CD1c-positive myeloid dendritic cell (primary cell): ENCODE measurements around the gene SIRT7.

ENCODE experiments used
- DNase-seq: peaks from one replicate; pipeline ENCODE4 v3.0.0-alpha.2; 2016; ENCODE audit errors: extremely low spot score

Gene SIRT7, protein sequence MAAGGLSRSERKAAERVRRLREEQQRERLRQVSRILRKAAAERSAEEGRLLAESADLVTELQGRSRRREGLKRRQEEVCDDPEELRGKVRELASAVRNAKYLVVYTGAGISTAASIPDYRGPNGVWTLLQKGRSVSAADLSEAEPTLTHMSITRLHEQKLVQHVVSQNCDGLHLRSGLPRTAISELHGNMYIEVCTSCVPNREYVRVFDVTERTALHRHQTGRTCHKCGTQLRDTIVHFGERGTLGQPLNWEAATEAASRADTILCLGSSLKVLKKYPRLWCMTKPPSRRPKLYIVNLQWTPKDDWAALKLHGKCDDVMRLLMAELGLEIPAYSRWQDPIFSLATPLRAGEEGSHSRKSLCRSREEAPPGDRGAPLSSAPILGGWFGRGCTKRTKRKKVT

DNA sequence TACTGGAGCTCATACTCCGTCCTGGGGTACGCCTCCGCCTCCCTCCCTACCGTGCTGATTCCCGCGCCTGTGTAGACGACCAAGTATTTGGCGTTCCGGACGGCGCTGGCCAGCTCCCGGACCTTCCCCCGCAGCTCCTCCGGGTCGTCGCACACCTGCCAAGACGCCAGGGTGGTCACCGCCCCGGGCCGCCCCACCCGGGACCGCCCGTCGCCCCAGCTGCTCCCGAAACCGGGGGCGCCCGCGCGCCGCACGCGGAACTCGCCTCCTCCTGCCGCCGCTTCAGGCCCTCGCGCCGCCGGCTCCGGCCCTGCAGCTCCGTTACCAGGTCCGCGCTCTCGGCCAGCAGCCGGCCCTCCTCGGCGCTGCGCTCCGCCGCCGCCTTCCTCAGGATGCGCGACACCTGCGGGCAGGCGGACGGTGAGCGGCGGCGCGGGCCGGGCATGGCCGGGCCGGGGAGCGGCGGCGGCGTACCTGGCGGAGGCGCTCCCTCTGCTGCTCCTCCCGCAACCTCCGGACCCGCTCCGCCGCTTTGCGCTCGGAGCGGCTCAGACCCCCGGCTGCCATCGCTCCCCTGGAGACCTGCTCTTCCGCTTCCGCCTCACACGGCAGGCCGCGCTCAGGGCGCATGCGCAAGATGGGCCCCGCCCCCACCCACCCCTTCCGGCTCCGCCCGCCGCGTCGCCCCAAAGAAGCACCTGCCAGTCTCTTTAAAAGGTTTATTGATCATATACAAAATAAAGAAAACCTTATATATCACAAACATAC, at the start of gene SIRT7:
Gene SIRT7 (minus strand): TSS at position 612 of the 768 bp plus-strand sequence. CDS start 45 bp downstream, at position 567.
- DNase-seq: peak; percentile 94

DNA sequence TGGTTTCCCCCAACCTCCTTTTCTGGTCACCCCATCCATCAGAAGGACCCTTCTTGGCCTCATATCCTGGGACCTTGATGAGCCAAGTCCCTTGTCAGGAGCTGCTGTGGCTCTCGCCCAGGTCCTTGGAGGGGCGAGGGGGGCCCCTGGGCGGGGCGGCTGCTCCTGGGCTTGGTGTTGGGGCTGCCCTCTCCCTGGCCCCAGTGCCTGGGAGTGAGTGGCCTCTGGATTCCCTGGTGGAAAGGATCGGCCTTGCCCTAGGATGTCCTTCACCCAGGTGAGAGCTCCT, 49.2 kb upstream of the SIRT7 start:
- DNase-seq: no peak

DNA sequence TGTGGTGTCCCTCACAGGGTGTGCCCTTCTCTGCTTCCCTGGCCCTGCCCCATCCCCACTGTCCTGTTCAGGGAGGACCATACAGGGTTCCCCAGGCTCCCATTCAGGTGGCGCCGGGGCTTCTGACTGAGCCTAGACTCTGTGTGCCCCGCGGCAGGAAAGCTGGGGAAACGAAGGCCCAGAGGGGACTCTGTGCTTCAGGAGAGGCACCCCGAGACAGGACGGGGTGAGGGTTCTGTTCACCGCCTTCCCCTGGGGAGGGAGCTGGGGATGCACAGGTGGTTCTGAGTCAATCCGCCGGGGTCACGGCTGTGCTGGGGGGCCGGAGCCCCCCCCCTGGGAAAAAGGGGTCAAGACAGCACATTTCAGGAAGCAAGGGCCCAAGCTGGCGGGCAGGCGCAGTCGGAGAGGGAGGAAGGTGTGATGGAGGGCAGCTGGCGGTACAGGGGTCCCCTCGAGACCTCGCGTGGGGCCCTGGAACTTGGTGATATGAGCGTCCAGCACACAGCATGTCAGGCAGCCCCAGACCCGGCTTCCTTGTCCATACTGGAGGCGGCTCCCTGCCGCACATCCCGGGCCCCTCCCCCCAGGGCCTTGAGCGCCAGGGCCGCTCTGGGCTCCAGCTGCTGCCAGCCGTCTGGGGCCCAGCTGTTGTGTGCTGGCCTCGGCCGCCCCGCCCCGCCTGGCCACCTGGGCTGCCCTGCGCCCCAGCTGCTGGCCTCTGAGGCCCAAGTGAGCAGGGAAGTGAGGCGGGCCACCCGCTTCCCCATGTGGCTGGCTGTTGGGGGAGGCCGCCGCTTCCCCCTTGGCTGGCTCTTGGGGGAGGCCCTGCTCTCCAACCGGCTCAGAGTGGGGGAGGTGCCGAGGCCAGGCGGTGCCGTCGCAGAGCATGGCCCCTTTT, 48.6 kb upstream of the SIRT7 start:
- DNase-seq: peak; percentile 53

DNA sequence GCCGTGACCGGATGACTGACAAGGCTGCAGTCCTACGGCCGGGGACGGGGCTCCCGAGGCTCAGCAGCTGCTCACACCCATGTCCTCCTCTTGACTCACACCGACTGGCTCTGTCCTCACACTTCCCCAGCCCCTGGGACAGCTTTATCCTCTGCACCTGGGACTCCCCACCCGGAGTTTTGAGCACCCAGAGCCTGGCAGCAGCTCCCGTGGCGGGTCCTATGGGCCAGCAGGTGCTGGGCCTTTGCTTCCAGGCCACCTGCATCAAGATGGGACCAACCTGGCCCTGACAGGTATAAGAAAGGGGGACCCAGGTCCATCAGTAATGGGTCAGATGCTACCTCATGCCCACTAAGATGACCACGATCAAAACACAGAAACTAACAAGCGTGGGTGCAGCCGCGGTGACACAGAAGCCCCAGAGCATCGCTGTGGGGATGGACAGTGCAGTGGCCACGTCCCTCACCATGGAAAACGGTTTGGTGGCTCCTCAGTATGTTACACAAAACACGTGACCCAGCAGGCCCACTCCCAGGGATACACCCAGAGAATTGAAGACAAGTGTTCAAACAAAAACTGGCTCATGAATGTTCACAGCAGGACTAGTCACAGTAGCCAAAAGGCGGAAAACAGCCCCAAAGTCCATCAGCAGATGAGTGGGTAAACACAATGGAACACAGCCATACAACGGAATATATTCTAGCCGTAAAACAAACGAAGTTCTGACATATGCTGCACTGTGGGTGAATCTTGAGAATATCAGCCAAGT, 46.3 kb upstream of the SIRT7 start:
- no peak for DNase-seq

DNA sequence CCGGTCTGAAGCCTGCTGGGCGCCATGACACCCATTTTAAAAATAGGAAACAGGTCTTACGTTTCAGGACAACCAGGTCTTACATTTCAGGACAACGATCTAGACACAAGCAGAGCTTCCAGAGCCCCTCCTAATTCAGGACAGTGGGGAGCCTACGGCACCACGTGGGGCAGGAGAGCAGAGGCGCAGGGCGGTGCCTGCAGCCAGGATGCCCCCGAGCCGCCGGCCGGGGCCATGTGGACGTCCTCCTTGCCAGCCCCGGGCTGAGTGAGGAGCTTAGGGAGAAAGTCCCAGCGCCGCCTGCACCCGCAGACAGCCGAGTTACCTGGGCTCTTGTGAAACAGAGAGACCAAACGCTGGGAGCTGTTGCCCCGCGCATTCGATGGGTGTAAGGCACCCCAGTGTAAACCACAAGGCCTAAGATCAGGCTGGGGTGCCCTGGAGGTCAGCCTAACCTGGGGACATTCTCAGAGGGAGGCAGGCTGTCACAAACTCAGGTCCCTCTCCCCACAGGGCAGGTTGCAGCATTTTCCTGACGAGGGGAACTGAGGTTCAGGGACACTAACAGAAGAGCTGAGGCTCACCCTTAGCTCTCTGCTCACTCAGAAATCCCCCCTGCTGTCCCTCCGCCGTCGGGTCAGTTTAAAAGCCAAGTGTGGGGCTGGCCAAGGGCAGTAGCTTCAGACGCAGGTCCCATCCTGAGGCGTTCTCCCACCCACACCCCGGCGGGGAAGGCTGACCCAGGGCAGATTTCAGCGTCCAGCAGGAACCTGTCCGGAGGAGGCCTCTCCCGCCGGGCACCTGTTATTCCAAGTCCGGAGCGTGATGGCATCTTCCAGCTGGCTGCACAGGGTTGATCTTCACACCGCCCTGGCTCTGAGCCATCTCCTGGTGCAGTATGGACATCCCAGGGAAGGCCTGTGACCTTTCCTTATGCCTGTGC, 44.8 kb upstream of the SIRT7 start:
- DNase-seq: no peak

DNA sequence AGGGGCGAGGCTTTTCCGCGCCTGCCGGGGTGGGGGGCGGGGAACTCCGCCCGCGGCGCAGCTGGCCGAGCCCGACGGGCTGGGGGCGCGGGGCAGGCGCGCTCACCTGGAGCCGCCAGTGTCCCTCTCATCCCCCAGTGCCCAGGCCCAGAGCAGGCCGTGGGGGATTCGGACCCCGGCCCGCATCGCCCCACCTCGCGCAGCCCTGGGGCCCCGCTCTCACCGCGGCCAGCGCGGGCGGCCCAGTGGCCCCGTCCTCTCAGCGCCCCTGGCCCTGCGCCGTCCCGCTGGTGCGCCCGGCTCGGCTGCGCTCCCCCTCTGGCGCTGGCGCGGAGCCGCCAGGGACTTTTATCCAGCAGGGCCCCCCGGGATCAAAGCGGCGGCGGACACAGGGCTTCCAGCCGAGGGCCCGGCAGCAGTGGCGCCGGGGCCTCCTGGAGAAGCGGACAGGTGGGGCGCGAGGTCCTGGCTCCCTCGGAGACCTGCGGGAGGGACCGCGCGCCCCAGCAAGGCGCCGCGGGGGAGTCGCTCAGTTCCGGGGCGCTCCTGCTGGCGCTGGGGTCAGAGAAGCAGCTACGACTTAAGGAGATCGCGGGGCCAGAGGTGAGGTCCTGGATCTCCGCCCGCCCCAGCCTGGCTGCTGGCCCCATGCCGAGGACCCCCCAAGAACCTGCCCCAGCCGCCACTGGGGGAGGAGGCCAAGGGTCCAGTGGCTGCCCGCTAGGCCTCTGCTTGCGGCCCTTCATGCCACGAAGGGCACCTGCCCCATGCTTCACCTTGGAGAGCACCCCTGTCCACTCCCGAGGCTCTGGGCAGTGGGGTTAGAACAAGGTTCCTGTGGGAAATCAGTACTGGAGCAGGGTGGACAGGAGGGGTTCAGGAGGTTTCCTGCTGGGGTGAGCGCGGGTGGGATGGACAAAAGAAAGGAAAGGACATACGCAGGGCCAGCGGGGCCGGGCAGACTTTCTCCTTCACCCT, 43.8 kb upstream of the SIRT7 start:
- no peak for DNase-seq

DNA sequence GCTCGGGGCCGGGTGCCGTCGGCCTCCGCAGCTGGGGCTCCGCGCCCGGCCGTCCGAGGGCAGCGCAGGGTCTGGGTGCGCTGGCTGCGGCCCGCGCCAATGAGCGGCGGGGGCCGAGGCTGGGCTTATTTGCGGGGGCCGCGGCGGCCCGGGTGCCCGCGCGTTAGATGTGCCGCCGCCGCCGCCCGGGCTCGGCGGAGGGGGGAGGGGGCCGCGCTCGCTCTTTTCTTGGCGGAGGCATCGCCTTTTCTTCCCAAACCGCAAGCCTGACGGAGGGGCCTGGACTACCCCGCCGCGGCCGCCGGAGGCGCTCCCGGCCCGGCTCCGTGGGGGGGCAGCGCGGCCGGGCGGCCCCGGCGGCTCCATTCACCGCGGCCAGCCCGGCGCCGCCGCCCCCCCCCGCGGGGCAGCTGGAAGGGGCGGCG, 43.1 kb upstream of the SIRT7 start, which contains the start of gene NOTUM:
Gene NOTUM (minus strand): TSS at position 101 of the 425 bp plus-strand sequence. CDS start 278 bp downstream, outside the sequence.
- peak; percentile 16 for DNase-seq

DNA sequence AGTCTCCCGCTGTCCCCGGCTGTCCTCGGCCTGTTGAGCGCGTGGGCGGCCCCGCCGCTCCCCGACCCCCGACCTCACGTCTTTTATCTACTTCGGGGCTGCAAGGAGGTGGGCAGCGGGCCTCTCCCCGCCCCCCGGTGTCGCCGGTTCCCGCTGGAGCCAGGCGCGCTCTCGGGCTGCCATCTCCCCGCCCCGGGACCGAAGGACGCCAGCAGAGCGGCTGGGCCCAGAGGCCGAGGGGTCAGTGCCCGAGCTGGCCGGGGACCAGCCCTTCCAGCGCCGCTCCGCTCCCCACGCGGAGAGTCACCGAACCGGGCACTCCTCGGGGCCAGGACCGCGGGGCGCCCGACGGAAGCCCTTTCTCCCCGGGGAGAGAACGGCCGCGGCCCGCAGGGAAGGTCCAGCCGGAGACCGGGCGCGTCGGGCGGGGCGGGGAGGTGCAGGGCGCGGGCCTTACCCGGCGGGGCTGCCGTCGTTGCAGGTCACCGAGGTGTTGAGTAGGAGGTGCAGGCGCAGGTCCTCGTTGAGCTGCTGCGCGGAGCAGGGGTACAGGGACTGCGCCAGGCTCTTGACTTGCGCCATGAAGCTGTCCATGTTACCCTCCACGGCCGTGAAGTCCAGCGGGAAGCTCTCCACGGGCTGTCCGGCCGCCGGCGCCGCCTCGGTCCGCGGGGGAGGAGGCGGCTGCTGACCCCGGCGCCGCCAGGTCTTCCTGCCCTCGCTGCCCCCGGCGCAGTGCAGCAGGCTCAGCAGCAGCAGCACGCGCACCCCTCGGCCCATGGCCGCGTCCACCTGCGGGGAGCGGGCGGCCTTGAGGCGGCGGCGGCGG, 42.4 kb upstream of the SIRT7 start:
- DNase-seq: no peak

DNA sequence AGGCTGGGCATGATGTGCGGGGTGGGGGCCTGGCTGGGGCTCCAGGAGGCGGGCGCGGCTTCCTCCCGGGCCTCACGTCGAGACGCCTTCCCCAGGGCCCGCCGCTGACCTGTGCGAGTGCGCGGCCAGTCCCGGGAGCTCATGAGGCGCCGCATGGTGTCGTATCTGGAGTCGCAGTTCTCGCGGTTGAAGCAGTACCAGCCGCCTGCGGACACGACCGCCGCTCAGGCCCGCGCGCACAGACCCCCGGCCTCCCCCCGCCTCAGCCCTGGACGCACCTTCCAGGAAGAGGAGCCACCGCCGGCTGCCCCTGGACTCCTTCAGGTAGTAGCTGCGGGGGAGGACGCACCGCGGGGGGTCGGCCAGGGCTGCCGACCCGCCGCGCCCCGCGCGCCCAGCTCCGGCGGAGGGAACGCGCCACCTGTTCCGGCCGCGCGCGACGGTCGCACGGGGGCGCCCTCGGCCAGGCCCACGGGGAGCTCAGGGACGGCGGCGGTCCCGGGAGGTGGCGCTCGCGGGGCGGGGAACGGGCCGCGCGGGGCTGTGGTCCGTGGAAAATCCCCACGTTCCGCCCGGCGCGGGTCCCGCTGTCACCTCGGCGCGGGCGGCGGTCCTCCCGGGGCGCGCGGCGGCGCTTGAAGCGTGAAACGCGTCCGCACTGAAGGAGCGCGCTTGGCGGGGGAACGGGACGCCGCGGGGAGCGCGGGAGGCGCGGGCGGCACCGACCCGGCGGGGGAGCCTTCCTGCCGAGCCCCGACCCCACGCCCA, 41.6 kb upstream of the SIRT7 start:
- peak; percentile 88 for DNase-seq

DNA sequence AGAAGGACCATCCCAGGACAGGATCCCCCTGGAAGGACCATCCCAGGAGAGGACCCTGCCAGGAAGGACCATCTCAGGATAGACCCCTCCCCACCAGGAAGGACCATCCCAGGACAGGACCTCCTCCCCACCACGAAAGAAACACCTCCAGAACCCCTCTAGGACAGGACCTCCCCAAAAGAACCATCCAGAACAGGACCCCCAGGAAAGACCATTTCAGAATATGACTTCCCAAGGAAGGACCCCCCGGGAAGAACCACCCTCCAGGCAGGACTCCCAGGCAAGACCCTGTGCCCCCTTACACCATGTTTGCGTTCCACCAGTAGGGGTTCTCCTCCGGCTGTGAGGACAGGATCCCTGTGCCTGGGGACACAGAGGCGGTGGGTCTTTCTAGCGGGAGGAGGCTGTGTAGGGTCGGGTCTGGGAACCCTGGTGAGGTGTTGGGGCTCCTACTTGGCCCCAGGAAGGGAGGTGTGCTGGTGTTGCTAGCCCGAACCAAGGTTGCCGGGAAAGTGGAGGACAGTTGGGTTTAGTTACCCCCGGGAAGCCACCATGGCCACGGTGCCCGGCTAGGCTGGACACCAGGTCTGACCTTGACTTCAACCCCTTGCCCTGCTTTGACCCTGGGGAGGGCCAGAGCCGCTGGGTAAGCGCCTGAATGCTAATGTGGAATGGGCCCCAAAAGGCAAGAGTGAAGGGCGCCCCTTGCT, 40.8 kb upstream of the SIRT7 start:
- DNase-seq: no peak

DNA sequence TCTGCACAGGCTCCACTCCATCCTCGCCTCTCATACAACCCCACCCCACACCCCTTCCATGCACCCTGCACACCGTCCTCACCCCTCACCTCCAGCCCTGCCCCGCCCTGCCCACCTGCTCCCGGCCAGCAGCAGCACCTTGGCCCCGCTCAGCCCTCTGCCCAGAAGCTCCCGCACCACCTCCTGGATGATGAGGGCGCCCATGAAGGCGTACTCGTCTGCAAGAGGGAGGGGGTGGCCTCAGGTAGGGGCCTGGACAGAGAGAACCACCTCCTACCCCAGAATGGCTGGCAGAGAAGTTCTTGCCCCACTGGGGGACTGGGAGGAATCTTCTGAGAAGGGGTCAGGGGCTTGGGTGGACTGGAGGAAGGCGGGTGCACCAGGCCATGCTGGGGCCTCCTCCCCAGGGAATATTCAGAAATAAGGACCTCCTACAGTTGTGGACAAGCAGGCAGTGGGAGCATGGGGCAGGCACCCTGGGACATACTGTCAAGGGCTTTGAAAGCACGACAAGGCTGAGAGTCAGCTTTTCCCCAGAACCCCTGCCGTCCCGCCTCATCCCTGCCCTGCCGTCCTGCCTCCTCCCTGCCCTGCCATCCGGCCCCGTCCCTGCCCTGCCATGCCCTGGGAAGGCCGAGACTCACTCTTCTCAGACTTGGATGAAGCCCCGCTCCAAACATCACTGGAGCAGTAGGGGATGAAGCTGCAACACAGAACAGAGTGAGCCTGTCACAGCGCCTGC, 39.9 kb upstream of the SIRT7 start:
- DNase-seq: no peak

DNA sequence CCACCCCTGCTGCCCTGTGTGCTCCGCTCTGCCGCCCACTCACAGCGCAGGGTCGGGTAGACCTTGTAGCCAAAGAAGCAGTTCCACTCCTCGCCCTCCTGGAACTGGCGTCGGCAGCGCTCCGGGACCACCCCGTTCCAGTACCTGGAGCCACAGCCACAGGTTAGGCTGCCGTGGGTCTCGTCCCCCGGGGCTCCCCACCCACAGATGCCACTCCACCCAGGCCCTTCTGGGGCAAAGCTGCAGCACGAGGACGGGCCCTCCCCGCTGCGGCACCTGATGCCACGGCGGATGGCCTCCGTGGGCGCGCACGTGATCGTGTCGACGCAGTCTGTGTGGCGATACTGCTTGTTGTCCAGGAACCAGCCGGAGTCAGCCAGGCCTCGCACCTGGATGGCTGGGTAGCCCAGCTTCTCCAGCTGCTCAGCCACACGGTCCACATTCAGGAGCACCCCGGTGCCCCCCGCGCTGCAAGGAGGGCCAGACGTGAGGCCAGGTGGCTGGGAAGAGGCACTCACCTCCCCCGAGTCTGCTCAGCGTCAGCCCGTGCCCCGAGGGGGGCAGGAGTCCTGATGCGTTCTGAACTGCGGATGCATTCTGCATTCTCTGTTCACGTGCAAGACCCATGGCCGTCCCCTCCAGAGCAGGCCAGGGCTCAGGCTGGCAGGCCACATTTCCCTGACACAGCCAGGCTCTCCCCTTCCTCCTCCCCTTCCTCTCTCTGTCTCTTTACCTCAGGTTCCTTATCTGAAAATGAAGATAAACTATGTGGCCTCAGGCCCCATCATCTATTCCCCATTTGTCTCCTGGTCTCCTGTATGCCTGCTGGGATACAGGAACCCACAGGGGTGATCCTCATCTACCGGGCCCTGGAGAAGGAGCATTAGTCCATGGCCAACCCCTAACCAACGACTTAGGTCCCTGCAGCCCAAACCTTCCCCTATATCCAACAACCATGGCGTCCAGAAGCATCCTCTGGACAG, 38.9 kb upstream of the SIRT7 start:
- DNase-seq: no peak

DNA sequence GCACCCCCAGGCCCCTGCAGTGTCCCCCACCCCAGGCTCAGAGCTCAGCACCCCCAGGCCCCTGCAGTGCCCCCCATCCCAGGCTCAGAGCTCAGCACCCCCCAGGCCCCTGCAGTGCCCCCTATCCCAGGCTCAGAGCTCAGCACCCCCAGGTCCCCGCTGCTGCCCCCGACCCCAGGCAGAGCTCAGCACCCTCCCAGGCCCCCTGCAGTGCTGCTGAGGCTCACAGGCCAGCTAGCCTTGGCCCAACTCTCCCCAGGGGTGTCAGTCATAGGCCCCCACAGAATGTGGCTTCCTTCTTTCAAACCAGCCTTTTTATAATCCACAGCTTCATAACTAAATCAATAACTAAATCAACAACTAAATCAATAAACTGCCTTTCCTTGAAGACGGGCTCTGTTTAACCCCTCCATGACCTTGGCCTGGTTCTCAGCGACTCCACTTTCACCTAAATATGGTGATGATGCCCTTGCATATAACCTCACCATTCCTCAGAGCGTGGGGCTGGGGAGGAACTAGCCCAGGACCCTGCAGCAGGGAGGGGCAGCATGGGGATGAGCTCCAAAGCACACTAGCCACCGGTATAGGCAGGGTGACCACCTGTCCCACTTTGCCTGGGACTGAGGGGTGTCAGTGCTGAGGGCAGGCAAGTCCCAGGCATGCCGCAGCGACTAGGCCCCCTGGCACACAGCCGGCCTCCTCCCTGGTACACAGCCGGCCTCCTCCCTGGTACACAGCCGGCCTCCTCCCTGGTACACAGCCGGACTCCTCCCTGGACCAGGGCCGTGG, 38.0 kb upstream of the SIRT7 start:
- no peak for DNase-seq
